Activated T-helper 2 cell treated with anti-CD3 and anti-CD28 coated beads, Interferon-gamma antibody, Interleukin-2, Interleukin-4, amounts not matched to agents 10 μg/mL and 5 μg/mL and 100 μg/mL, durations not matched to agents 14 hours and 24 hours and 36 hours (primary cell): ENCODE measurements around the gene PPP2R2D. TPM values are rescaled to one million over a fixed set of nuclear protein-coding genes. Genes with fewer than 3 reads are reported as not detected.

Experiments
- DNase-seq: peaks from one replicate; pipeline ENCODE4 v3.0.0; 2021; ENCODE audit warnings: low spot score
- H3K27ac Mint-ChIP-seq: one replicate; pipeline ENCODE4 v1.8.0; 2021; ENCODE audit warnings: mixed read lengths
- H3K27me3 Mint-ChIP-seq: one replicate; pipeline ENCODE4 v1.8.0; 2021; ENCODE audit warnings: low read depth, mixed read lengths
- H3K36me3 Mint-ChIP-seq: one replicate; pipeline ENCODE4 v1.8.0; 2021; ENCODE audit warnings: low read depth, mixed read lengths
- H3K4me1 Mint-ChIP-seq: one replicate; pipeline ENCODE4 v1.8.0; 2021; ENCODE audit warnings: low read depth, mixed read lengths
- H3K4me3 Mint-ChIP-seq: one replicate; pipeline ENCODE4 v1.8.0; 2021; ENCODE audit warnings: low read depth, mild to moderate bottlenecking, moderate library complexity, mixed read lengths
- H3K9me3 Mint-ChIP-seq: one replicate; pipeline ENCODE4 v1.8.0; 2021; ENCODE audit warnings: mixed read lengths
- intact Hi-C: fragments of 100-400 bp; cut with micrococcal nuclease; formaldehyde crosslinking; loops from one replicate; pipeline ENCODE4 v1.15.1; 2023
- total RNA-seq: library from RNA; stranded (reverse); gene quantifications from 2 replicates; pipeline ENCODE4 v1.2.3, GENCODE V29; 2022

The PPP2R2D gene
- total RNA-seq, 1 donor from 2014 or later = 32.0 TPM

DNA sequence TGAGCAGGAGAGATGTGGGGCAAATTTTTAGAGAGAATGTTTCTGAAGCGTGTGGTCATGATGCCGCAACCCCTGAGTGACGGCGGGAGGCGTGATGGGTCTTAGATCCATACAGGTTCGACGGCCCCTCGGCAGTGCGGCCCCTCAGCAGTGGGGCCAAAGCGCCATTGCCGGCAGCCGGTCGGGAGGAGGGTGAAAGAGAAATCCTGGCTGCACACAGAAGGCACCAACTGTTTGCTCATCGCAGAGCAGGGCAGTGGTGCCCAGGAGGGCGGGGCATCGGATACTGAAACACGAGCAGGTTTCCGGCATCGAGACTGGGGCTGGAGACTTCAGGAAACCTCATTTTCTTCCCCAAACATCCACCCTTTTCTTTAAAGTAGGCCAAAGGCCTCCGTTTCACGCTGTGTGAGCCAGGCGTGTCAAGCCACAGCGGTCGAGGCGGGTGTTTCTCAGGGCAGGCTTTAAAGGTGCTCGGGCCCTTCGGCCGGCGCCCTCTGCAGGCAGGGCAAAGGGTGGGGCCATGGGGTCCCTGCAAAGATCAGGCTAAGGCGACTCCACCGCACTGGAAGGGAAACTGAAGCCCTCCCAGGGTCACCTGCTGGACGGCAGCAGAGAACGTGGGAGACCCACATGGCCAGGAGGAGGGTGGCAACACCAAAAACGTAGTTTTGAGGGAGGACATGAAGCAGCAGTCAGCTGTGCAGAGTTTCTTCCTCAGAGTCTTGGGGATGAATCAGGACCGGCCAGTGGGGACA, 42.0 kb upstream of the PPP2R2D start:
- intact Hi-C loops = no loop called here
- Mint-ChIP-seq H3K4me1 (no peaks in the 10 kb centered on the region), H3K36me3 (no peaks in the 10 kb centered on the region), H3K27ac (no peak overlapping the region), H3K27me3 (no peaks in the 10 kb centered on the region), H3K4me3 (no peak overlapping the region), H3K9me3 (no peaks in the 10 kb centered on the region)
- DNase-seq = no peak

DNA sequence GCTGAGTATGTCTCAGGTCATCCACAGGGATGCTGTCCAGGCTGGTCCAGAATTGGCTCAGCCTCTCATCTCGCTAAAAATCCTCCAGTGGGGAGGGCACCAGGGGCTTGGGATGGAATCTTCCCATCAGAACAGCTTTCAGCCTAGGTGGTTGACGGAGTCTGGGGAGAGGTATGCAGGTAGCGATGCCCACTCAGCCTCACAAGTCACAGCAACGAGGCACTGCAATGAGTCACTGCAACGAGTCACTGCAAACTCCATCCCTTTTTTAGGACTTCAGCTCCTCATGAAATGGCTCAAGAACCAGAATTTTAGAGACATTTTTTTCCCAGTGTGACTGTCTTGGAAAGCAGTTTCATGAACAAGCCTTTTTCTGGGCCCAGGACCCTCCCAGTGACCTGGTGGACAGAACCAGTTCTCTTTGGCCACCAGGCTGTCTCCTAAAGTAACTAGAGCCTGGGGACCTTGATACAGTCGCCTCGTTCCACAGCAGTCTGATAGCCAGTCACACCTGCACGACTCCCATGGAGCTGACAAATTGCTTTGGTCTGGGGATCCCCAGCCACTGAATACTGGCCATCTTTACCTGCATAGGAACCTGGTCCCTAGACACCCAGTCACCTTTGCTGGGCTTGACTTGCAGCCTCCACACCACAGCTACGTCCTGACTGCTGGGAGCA, 41.3 kb upstream of the PPP2R2D start:
- Mint-ChIP-seq H3K4me3 (no peak overlapping the region), H3K4me1 (no peaks in the 10 kb centered on the region), H3K36me3 (no peaks in the 10 kb centered on the region), H3K9me3 (no peaks in the 10 kb centered on the region), H3K27ac (no peak overlapping the region), H3K27me3 (no peaks in the 10 kb centered on the region)
- no peak for DNase-seq
- intact Hi-C loops = no loop called here

DNA sequence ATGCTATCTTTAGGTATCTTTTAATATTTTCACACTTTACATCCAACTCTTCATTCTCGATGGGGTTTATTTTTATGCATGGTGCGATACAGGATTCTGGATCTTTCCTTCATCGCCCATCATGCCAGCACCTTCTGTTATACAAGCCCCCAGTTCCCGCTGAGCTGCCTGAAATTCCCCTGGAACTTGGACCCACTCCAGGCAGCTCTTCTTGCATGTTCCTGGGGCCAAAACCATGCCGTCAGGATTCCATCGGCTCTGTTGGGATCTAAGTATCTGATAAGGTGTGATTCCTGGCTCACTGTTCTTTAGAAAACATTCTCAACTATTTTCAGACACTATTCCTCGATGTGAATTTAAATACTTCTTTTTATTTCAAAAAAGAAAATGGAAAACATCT, 40.5 kb upstream of the PPP2R2D start:
- Mint-ChIP-seq H3K36me3 (no peaks in the 10 kb centered on the region), H3K9me3 (no peaks in the 10 kb centered on the region), H3K27me3 (no peaks in the 10 kb centered on the region), H3K4me3 (no peak overlapping the region), H3K27ac (no peak overlapping the region), H3K4me1 (no peaks in the 10 kb centered on the region)
- DNase-seq = no peak
- intact Hi-C loops = no loop called here

DNA sequence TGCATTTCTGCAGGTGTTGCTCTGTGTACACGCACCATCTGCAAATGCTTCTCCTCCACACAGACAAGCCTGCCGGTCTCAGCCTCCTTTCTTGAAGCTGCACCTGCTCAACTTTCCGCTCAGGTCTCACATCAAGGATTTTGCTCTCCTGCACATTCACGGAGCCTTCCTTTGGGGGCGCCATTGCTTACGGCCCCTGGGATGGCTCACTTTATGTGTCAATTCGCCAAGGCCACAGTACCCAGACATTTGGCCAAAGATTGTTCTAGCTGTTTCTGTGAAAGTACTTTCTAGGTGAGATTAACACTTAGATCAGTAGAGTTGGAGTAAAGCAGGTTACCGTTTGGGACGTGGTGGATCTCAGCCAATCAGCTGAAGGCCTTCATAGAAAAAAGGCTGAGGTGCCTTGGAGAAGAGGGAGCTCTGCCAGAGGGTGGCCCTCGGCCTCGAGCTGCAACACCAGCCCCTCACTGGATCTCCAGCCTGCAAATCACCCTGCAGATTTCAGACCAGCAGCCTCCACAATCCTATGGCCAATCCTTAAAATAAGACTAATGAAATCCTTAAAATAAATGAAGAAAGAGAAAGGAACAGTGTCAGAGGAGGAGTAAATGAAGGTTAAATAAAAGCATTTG, 39.9 kb upstream of the PPP2R2D start:
- Mint-ChIP-seq H3K27ac (no peak overlapping the region), H3K36me3 (no peaks in the 10 kb centered on the region), H3K9me3 (no peaks in the 10 kb centered on the region), H3K4me1 (no peaks in the 10 kb centered on the region), H3K4me3 (no peak overlapping the region), H3K27me3 (no peaks in the 10 kb centered on the region)
- DNase-seq = no peak
- intact Hi-C loops = no loop called here

DNA sequence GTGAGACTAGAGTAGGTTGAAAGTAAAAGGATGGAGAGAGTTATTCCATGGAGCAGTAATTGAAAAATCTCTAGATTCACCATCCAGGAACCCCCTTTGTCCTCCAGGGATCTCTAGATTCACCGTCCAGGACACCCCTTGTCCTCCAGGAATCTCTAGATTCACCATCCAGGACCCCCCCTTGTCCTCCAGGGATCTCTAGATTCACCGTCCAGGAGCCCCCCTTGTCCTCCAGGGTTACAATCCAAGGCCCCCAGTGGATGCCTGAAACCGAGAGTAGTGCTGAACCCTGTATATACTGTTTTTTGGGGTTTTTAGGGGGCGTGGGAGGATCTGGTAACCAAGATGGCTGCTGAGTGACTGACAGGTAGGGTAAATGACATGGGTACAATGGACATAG, 38.3 kb upstream of the PPP2R2D start:
- Mint-ChIP-seq H3K9me3 (no peaks in the 10 kb centered on the region), H3K27me3 (no peaks in the 10 kb centered on the region), H3K36me3 (no peaks in the 10 kb centered on the region), H3K27ac (no peak overlapping the region), H3K4me1 (no peaks in the 10 kb centered on the region), H3K4me3 (no peak overlapping the region)
- no peak for DNase-seq
- intact Hi-C loops = no loop called here

DNA sequence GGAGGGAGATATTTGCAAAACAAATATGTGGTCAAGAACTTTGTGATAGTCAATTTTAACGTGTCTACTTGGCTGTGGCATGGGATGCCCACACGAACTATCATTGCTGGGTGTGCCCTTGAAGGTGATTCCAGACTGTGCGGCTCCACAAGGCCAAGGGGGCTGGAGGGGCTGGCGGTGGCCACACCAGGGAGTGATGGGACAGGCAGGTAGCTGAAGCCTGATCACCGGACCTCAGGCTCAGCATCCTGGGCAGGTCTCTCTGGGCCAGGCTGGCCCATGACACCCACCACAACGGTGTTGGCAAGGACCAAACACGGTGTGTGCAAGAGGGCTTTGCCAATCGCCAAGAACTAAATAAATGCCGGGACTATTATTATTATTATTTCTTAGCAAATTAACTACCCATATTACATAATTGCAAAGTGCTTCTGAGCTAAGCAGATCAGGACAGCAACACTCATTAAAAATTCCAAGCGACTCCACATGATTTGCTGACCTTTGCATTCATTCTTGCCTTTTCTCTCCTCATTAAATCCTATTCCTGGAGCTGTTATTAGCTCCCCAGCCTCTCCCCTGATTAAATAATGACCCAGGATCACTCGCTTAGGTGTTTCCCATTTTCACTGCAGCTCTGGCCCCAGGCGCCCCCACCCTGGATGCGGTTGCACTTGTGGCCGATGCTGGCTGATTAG, 35.4 kb upstream of the PPP2R2D start:
- H3K27me3 Mint-ChIP-seq = no peaks in the 10 kb centered on the region
- H3K4me1 Mint-ChIP-seq = no peaks in the 10 kb centered on the region
- no peak overlapping the region for H3K27ac Mint-ChIP-seq
- intact Hi-C loops = no loop called here
- no peaks in the 10 kb centered on the region for H3K9me3 Mint-ChIP-seq
- H3K4me3 Mint-ChIP-seq = no peak overlapping the region
- H3K36me3 Mint-ChIP-seq = no peaks in the 10 kb centered on the region
- no peak for DNase-seq

DNA sequence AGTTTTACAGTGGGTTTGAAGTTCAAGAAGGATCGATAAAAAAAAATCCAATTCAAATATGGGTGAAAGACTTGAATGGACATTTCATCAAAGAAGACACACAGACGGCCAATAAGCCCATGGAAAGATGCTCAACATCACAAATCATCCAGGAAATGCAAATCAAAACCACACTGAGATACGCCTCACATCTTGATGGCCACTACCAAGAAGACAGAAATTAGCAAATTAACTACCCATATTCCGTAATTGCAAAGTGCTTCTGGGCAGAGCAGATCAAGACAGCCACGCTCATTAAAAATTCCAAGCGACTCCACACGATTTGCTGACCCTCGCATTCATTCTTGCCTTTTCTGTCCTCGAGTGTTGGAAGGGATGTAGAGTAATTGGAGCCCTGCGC, 34.1 kb upstream of the PPP2R2D start:
- H3K27me3 Mint-ChIP-seq = no peaks in the 10 kb centered on the region
- H3K4me1 Mint-ChIP-seq = no peaks in the 10 kb centered on the region
- no peak for DNase-seq
- no peak overlapping the region for H3K4me3 Mint-ChIP-seq
- intact Hi-C loops = no loop called here
- no peak overlapping the region for H3K27ac Mint-ChIP-seq
- H3K9me3 Mint-ChIP-seq = no peaks in the 10 kb centered on the region
- H3K36me3 Mint-ChIP-seq = no peaks in the 10 kb centered on the region

DNA sequence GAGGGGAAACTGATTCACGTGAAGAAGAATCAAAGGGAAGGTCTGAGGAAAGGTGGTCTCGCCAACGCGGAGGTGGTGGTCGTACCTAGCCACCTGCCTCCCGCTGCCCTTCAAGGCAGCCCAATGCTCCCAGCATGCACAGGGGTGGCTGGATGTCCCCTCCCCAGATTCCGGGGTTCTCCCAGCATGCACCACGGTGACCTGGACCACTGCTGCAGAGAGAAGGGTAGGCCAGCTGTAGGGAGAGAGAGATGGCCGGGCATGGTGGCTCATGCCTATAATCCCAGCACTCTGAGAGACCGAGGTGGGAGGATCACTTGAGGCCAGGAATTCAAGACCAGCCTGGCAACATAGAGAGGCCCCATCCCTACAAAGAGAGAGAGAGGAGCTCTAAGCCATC, 32.4 kb upstream of the PPP2R2D start:
- intact Hi-C loops = no loop called here
- H3K36me3 Mint-ChIP-seq = no peaks in the 10 kb centered on the region
- no peak for DNase-seq
- H3K9me3 Mint-ChIP-seq = no peaks in the 10 kb centered on the region
- H3K4me3 Mint-ChIP-seq = no peak overlapping the region
- H3K4me1 Mint-ChIP-seq = no peaks in the 10 kb centered on the region
- H3K27ac Mint-ChIP-seq = no peak overlapping the region
- no peaks in the 10 kb centered on the region for H3K27me3 Mint-ChIP-seq

DNA sequence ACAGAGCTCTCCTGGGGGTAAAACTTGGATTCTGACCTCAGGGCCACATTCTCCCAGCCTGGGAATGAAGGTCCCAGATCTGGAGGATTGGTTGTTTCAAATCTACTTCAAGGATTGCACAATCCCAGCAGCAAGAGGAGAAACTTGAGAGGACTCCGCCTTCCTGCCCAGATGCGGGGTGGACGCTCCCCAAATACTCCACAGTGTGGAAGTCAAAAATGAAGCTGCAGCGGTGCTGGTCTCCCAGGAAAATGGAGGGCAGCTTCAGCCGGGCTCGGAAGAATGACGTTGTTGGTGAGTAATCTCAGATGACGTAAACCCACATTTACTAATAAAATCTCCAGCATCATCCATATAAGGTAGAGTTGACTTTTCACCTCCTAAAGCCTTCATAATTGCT, 31.5 kb upstream of the PPP2R2D start:
- Mint-ChIP-seq H3K27ac (no peak overlapping the region), H3K4me1 (no peaks in the 10 kb centered on the region), H3K4me3 (no peak overlapping the region), H3K36me3 (no peaks in the 10 kb centered on the region), H3K9me3 (no peaks in the 10 kb centered on the region), H3K27me3 (no peaks in the 10 kb centered on the region)
- DNase-seq = no peak
- intact Hi-C loops = no loop called here

DNA sequence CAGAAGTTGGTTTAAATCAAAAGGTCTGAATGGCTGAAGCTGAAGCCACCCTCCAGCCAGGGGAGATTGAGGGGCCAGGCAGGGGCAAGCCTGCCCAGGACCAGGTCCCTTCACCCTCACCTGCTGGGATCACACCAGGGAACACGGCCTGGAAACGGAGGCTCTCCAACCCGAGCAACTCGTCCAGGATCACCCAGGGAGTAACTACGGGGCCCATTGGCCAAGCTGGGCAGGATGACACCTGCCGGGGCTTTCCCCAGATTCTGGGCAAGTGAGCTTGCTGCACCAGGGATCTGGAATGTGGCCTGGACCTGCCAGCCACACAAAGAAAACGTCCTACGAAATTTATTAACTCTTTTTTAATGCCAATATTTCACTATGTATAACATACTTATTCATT, 30.4 kb upstream of the PPP2R2D start:
- no peak for DNase-seq
- intact Hi-C loops = no loop called here
- no peaks in the 10 kb centered on the region for H3K27me3 Mint-ChIP-seq

DNA sequence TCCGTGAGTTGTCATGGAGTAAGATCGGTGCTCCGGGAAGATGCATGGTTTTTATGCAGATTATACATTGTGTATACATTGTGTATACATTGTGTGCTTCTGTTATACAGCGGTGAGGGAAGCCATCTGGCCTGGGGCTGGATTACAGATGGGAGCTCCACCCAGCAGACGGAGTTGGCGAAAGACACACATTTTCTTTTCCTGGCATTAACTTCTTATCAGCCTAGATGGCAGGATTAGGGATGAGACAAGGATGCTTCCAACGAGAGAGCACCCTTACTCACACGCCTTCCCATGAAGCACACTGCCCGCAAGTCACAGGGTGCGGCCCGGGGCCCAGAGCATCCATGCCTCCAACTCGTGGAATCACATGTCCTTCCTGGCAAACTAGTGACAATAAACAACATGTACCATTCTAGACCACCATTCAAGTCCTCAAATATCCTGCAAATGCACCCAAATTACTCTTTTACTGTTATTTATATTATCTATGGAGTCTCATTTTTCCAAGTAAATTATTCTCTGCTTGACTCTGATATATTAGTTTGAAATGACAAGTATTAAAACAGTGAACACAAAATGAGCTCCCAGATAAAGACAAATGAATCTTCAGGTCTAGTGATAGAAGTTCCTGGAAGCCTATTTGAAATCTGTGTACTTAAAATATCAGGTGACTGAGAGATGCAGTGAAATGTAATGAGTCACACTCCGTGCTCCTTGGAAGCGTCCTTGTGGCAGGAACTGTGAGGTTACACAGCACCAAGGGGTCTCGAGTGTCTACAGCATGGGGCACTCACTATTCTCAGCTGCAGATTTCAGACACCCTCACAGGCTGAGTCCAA, 29.8 kb upstream of the PPP2R2D start:
- intact Hi-C loops = no loop called here

More for the DNA sequence above, 30.4 kb upstream of the PPP2R2D start:
- Mint-ChIP-seq H3K27ac (no peak overlapping the region), H3K4me3 (no peak overlapping the region), H3K9me3 (no peaks in the 10 kb centered on the region), H3K4me1 (no peaks in the 10 kb centered on the region), H3K36me3 (no peaks in the 10 kb centered on the region)

DNA sequence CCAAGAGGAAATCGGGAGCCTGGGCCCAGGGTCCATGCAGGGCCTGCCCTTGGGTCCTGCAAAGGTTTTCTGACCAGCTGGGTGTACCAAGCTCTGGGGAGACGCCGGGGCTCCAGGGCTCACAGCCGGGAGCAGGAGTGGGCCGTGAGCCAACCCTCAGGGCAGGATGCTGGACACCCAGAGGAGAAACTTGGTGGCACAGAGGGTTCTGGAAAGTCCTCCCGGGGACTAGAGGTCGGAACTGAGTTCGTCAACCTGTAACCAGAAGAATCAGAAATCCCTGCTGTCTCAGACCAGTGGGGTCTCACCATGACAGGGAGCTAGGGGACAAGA, 29.2 kb upstream of the PPP2R2D start:
- intact Hi-C loops = no loop called here
- Mint-ChIP-seq H3K27ac (no peak overlapping the region), H3K9me3 (no peaks in the 10 kb centered on the region), H3K27me3 (peaks cover 3% of the 10 kb centered on the region), H3K4me3 (no peak overlapping the region), H3K4me1 (no peaks in the 10 kb centered on the region), H3K36me3 (no peaks in the 10 kb centered on the region)
- no peak for DNase-seq

More for the DNA sequence above, 29.8 kb upstream of the PPP2R2D start:
- H3K4me1 Mint-ChIP-seq = no peaks in the 10 kb centered on the region
- H3K4me3 Mint-ChIP-seq = no peak overlapping the region
- DNase-seq = no peak
- no peaks in the 10 kb centered on the region for H3K36me3 Mint-ChIP-seq
- H3K27ac Mint-ChIP-seq = no peak overlapping the region
- H3K27me3 Mint-ChIP-seq = no peaks in the 10 kb centered on the region
- no peaks in the 10 kb centered on the region for H3K9me3 Mint-ChIP-seq
